Thyroid gland (tissue), 4 donors: Measurements from ENCODE around the gene RPS19. TPM values are rescaled to one million over a fixed set of nuclear protein-coding genes. Genes with fewer than 3 reads are reported as not detected.

ENCODE experiments used
- DNase-seq, 2 donors: peaks; one replicate each; pipeline ENCODE4 v3.0.0-alpha.2; 2019
- H3K27ac ChIP-seq, 3 donors: fragments of 200-600 bp; sonication (generic); 1 replicate in 2 of 3; 2 replicates in 1 of 3; pipeline ENCODE4 v1.5.1; 2016 to 2019; ENCODE audit warnings: mild to moderate bottlenecking in 1 of 3, moderate library complexity in 1 of 3
- H3K27me3 ChIP-seq: fragments of 200-600 bp; sonication (generic); one replicate; pipeline ENCODE4 v1.5.1; 2019
- H3K36me3 ChIP-seq, 2 donors: fragments of 200-600 bp; sonication (generic); one replicate each; pipeline ENCODE4 v1.5.1; 2016 to 2019
- H3K4me1 ChIP-seq, 2 donors: fragments of 200-600 bp; sonication (generic); one replicate each; pipeline ENCODE4 v1.5.1; 2017 to 2019
- H3K4me3 ChIP-seq, 3 donors: fragments of 200-600 bp; sonication (generic); replicated peaks in 1 of 3; 1 replicate in 2 of 3; 2 replicates in 1 of 3; pipeline ENCODE4 v1.5.1; 2016; ENCODE audit warnings: mild to moderate bottlenecking in 1 of 3
- H3K9me3 ChIP-seq: fragments of 200-600 bp; sonication (generic); one replicate; pipeline ENCODE4 v1.5.1; 2017
- CTCF ChIP-seq, 6 experiments: fragments of 200-600 bp in 3 of 6; fragments of 450-650 bp in 3 of 6; sonication (generic) in 3 of 6; IDR thresholded peaks; one replicate each; pipeline ENCODE4 v1.5.1; 2016 to 2019; ENCODE audit warnings: antibody characterized with exemption in 6 of 6, mild to moderate bottlenecking in 2 of 6, inconsistent platforms in 1 of 6, moderate library complexity in 1 of 6
- POLR2A ChIP-seq, 2 donors: fragments of 450-650 bp; IDR thresholded peaks; one replicate each; pipeline ENCODE4 v1.6.1; 2017; ENCODE audit warnings: antibody characterized with exemption in 2 of 2, mild to moderate bottlenecking in 2 of 2, moderate library complexity in 1 of 2
- WGBS, 2 donors: methylation state at CpG; one replicate each; pipeline ENCODE4 v1.1.5; 2017; 5-methylcytosine and 5-hydroxymethylcytosine counted together
- intact Hi-C: fragments of 100-400 bp; cut with DNase I; formaldehyde crosslinking; loops from one replicate; pipeline ENCODE4 v1.15.1; 2023
- total RNA-seq, 4 donors: library from RNA; depleted of rRNA; stranded (reverse); fragments of >200 nt; gene quantifications; one replicate each; pipeline ENCODE4 v1.2.3, GENCODE V29; 2016

The RPS19 gene
- total RNA-seq, 4 donors from 2014 or later: 351 to 1,305 (median 623) TPM

GRCh38 chr19:41862445-41862986 is 2.5 kb downstream of the RPS19 start:
- Histone ChIP-seq H3K4me1 (peaks cover 21 to 22% of the 10 kb centered on the region in 2 donors), H3K27me3 (no peaks in the 10 kb centered on the region), H3K9me3 (no peaks in the 10 kb centered on the region), H3K4me3 (no peak overlapping the region), H3K36me3 (peaks cover 32 to 48% of the 10 kb centered on the region in 2 donors), H3K27ac (no peak overlapping the region)
- TF ChIP-seq POLR2A (IDR thresholded peaks at IDR 0.05): no peak
- TF ChIP-seq CTCF (IDR thresholded peaks at IDR 0.05): no peak
- WGBS, 2 donors: 69 to 81% methylated on average over 2 of the region's 2 CpGs
- intact Hi-C loops: loop anchor here (5.0 kb wide), 1 partner anchor 95 kb away; the partner anchor contains the start of gene RABAC1
- DNase-seq: no peak

- intact Hi-C loops: loop anchor here (5.0 kb wide), 1 partner anchor 94 kb away; the partner anchor contains the start of gene RABAC1
- H3K4me1 ChIP-seq: peaks cover 30 to 31% of the 10 kb centered on the region in 2 donors
- no peak for TF ChIP-seq CTCF (IDR thresholded peaks at IDR 0.05)
- TF ChIP-seq POLR2A (IDR thresholded peaks at IDR 0.05): no peak
- H3K9me3 ChIP-seq: no peaks in the 10 kb centered on the region
- 84 to 85% methylated on average over 11 of the region's 11 CpGs for WGBS, 2 donors
- H3K27ac ChIP-seq: no peak overlapping the region
- no peak for DNase-seq
- H3K36me3 ChIP-seq: peaks cover 32 to 48% of the 10 kb centered on the region in 2 donors
- no peak overlapping the region for H3K4me3 ChIP-seq
- H3K27me3 ChIP-seq: no peaks in the 10 kb centered on the region
These were observed 3.3 kb downstream of the RPS19 start for GRCh38 chr19:41863209-41863931.

DNA sequence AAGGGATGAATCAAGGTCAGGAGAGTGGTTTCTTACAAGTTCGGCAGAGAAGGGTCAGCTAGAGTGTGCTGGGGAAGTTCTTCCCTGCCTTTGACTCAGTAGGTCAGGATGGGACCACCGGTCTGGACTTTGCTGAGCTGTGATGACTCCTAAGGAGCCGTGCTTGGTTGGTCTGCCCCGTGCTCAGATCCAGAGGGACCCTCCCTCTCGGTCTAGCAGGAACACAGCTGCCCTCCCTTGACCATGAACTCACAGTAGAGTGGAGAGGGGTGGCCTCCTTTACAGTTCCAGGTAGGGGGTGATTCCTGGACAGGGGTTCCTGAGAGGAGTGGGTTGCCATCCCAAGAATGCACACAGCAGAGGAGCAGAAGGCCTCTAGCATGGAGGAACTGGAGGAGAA is 4.3 kb downstream of the RPS19 start:
- H3K27me3 ChIP-seq: no peaks in the 10 kb centered on the region
- DNase-seq: no peak
- intact Hi-C loops: loop anchor here (5.0 kb wide), 1 partner anchor 93 kb away; the partner anchor contains the start of gene RABAC1
- no peak overlapping the region for H3K27ac ChIP-seq
- 88 to 98% methylated on average over 5 of the region's 5 CpGs for WGBS, 2 donors
- peaks cover 31 to 34% of the 10 kb centered on the region in 2 donors for H3K4me1 ChIP-seq
- no peak for TF ChIP-seq POLR2A (IDR thresholded peaks at IDR 0.05)
- no peak for TF ChIP-seq CTCF (IDR thresholded peaks at IDR 0.05)
- H3K4me3 ChIP-seq: no peak overlapping the region
- no peaks in the 10 kb centered on the region for H3K9me3 ChIP-seq
- H3K36me3 ChIP-seq: peaks cover 38 to 55% of the 10 kb centered on the region in 2 donors

DNA sequence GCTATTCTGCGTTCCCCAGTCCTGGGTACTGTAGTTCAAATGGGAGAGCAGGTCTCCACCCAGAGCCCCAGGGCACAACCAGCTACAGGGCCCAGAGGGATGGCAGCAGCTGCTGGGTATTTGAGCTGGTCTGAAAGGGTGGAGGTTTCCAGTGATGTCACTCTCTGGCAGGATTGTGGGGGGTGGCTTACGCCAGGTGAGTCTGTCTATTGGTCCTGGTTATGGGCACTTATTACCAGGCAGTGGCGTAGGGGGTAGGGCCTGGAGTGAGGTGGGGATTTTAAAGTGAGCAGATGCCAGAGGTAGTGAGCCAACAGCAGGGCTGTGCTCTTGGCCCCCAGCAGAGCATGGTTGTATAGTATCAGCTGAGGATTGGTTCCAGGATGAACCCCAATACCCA is 6.2 kb downstream of the RPS19 start:
- Histone ChIP-seq H3K9me3 (no peaks in the 10 kb centered on the region), H3K27ac (no peak overlapping the region), H3K4me3 (no peak overlapping the region), H3K4me1 (peaks cover 25 to 29% of the 10 kb centered on the region in 2 donors), H3K36me3 (peaks cover 54 to 69% of the 10 kb centered on the region in 2 donors), H3K27me3 (no peaks in the 10 kb centered on the region)
- intact Hi-C loops: no loop called here
- TF ChIP-seq POLR2A (IDR thresholded peaks at IDR 0.05) (no peak), CTCF (IDR thresholded peaks at IDR 0.05) (no peak)
- no peak for DNase-seq
- 92 to 94% methylated on average over 3 of the region's 3 CpGs for WGBS, 2 donors
